Kidney (tissue), 14 donors: ENCODE results near the gene USP25. TPM values are rescaled to one million over a fixed set of nuclear protein-coding genes. Genes with fewer than 3 reads are reported as not detected.

ENCODE experiments used
- DNase-seq, 5 donors: peaks; one replicate each; pipeline ENCODE4 v3.0.0-alpha.2; 2013 to 2020
- FAIRE-seq: peaks from 2 replicates; lab custom pipeline; 2012; peaks lifted over from hg19 to GRCh38; lab: Jason Lieb, UNC
- H3K27ac ChIP-seq, 2 donors: one replicate each; pipeline ENCODE4 v1.7.0; 2013; ENCODE audit warnings: low read depth in 2 of 2, low read length in 2 of 2, inconsistent platforms in 1 of 2
- H3K27me3 ChIP-seq: one replicate; pipeline ENCODE4 v1.7.1; 2013; ENCODE audit warnings: low read length, inconsistent platforms; ENCODE audit not compliant: control insufficient read depth, insufficient read depth
- H3K36me3 ChIP-seq, 3 donors: one replicate each; pipeline versions ENCODE4 v1.7.0 to v1.7.1; 2013; ENCODE audit warnings: low read length in 3 of 3, control low read depth in 1 of 3, inconsistent platforms in 1 of 3; ENCODE audit not compliant: insufficient read depth in 3 of 3, control insufficient read depth in 2 of 3
- H3K4me1 ChIP-seq, 3 donors: one replicate each; pipeline versions ENCODE4 v1.7.0 to v1.7.1; 2013; ENCODE audit warnings: low read length in 3 of 3, inconsistent platforms in 1 of 3, low read depth in 1 of 3; ENCODE audit not compliant: control insufficient read depth in 2 of 3, insufficient read depth in 2 of 3
- H3K4me3 ChIP-seq, 3 donors: one replicate each; pipeline versions ENCODE4 v1.7.0 to v1.8.1; 2013; ENCODE audit warnings: low read length in 3 of 3, control low read depth in 1 of 3, inconsistent platforms in 1 of 3
- H3K9ac ChIP-seq, 3 donors: one replicate each; pipeline versions ENCODE4 v1.7.0 to v1.7.1; 2013; ENCODE audit warnings: low read length in 3 of 3, control low read depth in 1 of 3, inconsistent platforms in 1 of 3
- H3K9me3 ChIP-seq, 3 donors: one replicate each; pipeline versions ENCODE4 v1.7.0 to v1.7.1; 2013; ENCODE audit warnings: low read length in 3 of 3, control low read depth in 1 of 3, inconsistent platforms in 1 of 3; ENCODE audit not compliant: control insufficient read depth in 2 of 3, insufficient read depth in 1 of 3
- intact Hi-C: fragments of 100-400 bp; cut with DNase I; formaldehyde crosslinking; loops from one replicate; pipeline ENCODE4 v1.11.1; 2022
- polyA plus RNA-seq: library from polyadenylated mRNA; stranded (reverse); fragments of 350-450 nt; fragmentation: Illumina TruSeq; extraction: RNeasy Lipid Tissue Mini Kit (QIAGEN cat#74804); gene quantifications from one replicate; pipeline ENCODE4 v1.2.3, GENCODE V29; 2014; ENCODE audit warnings: low read depth, low replicate concordance; ENCODE audit not compliant: insufficient read depth
- total RNA-seq: library from RNA; stranded (reverse); fragmentation: NEBNext Ultra II Directional; extraction: Animal tissue kit (Norgen Biotek cat#: 25700); gene quantifications from one replicate; pipeline ENCODE4 v1.2.1, GENCODE V29; 2021
- TF ChIP-seq, protein P1 (sequence below): IDR thresholded peaks from 3 replicates; pipeline ENCODE4 v1.5.1; 2012; ENCODE audit warnings: mild to moderate bottlenecking, moderate library complexity, borderline replicate concordance; ENCODE audit not compliant: insufficient read depth; ENCODE audit errors: extremely low read depth
- donor health status: control.
- donor health status: control.
- donor health status: control.
- donor health status: control.
- donor health status: control.
- donor health status: DM: yes; HTN: yes; CAD: no.
- donor health status: Normal renal cell carcinoma (clear cell type).

The USP25 gene
- total and polyA plus RNA-seq, 2 donors from 2014 or later, result 14.0 to 51.6 TPM

DNA sequence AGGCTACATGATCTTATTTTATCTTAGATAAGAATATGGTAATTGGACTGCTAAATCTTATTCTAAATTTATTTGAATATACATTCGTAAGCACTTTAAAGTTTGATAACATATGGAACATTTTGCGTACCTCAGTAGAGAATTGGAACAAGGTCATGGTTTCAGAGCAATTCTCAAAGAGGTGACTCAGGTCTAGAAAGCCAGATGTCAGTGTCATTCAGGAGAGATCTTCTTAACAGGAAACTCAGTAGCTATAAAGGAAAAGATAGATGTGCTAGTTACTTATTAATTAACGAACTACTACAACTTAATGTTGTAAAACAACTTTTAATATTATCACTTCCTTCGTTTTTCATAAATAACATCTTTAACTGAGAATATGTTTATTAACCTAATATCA is 142.5 kb downstream of the USP25 start:
- H3K36me3 ChIP-seq, result peaks cover 7 to 12% (median 9%) of the 10 kb centered on the region in 3 donors
- no peak for FAIRE-seq
- intact Hi-C loops, result no loop called here

DNA sequence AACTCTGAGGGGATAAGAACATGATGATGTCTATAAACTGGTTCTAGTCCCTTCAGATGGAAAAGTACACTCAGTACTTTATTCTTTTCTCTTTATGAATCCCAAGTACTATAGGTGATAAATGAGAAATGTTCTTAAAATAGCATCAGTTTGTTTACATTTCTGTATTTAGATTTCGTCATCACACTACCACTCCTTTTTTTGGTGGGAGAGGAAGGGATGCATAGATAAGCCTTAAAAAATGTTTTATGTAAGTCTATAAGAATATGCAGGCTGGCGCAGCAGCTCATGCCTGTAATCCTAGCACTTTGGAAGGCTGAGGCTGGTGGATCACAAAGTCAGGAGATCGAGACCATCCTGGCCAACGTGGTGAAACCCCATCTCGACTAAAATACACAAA is 144.8 kb downstream of the USP25 start:
- DNase-seq, result no peak
- Histone ChIP-seq H3K9me3 (no peaks in the 10 kb centered on the region), H3K9ac (no peak overlapping the region), H3K4me3 (no peak overlapping the region), H3K27ac (no peak overlapping the region), H3K36me3 (peaks cover 7 to 24% (median 11%) of the 10 kb centered on the region in 3 donors), H3K4me1 (no peaks in the 10 kb centered on the region), H3K27me3 (no peaks in the 10 kb centered on the region)
- no peak for FAIRE-seq
- TF ChIP-seq, protein P1, sequence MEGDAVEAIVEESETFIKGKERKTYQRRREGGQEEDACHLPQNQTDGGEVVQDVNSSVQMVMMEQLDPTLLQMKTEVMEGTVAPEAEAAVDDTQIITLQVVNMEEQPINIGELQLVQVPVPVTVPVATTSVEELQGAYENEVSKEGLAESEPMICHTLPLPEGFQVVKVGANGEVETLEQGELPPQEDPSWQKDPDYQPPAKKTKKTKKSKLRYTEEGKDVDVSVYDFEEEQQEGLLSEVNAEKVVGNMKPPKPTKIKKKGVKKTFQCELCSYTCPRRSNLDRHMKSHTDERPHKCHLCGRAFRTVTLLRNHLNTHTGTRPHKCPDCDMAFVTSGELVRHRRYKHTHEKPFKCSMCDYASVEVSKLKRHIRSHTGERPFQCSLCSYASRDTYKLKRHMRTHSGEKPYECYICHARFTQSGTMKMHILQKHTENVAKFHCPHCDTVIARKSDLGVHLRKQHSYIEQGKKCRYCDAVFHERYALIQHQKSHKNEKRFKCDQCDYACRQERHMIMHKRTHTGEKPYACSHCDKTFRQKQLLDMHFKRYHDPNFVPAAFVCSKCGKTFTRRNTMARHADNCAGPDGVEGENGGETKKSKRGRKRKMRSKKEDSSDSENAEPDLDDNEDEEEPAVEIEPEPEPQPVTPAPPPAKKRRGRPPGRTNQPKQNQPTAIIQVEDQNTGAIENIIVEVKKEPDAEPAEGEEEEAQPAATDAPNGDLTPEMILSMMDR, result no peak
- intact Hi-C loops, result no loop called here

More for the DNA sequence above, 142.5 kb downstream of the USP25 start:
- no peak for DNase-seq
- Histone ChIP-seq H3K4me3 (no peak overlapping the region), H3K4me1 (no peaks in the 10 kb centered on the region), H3K27me3 (no peaks in the 10 kb centered on the region), H3K9ac (no peak overlapping the region), H3K9me3 (no peaks in the 10 kb centered on the region), H3K27ac (no peak overlapping the region)
- TF ChIP-seq, protein P1, result no peak

DNA sequence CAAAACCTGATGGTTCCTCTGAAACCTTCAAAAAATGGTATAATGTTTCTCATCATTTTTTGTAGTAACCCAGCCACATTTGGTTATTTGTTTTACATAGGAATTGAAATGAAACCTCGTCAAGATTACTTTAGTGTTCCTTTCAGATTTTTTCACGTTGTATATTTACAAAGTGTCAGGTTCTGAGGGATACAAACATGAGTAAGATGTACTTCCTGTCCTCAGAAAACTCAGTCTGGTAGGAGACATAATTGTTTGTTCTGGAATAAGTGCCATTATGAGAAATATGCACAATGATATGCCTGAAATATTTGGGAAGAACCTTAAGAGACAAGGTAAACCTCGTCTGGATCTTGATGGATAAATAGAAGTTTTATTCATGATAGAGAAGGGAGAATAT is 145.5 kb downstream of the USP25 start:
- TF ChIP-seq, protein P1, result no peak
- FAIRE-seq, result no peak

DNA sequence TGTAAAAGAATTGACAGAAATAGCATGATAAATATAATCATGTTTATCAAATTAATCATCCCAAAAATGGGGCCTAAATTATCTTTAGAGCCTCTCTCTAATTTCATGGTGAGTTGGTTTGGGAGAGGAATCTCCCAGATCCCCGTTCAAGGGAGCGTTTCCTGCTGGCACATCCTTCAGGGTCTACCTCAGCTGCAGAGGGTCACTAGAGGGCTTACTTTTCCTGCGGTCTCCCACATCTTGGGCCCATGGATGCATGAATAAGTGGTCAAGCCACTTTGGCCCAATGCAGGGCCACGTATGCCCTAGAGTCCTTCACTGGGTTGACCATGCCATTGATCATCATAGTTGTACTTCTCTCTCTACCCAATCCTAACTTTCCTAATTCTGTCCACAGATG is 164.1 kb downstream of the USP25 start:
- H3K27ac ChIP-seq, result no peak overlapping the region
- H3K27me3 ChIP-seq, result no peaks in the 10 kb centered on the region
- DNase-seq, result peak in 1 of 5 donors; percentile 9
- H3K9me3 ChIP-seq, result no peaks in the 10 kb centered on the region
- no peak overlapping the region for H3K9ac ChIP-seq
- intact Hi-C loops, result no loop called here
- no peaks in the 10 kb centered on the region for H3K36me3 ChIP-seq
- FAIRE-seq, result no peak
- H3K4me3 ChIP-seq, result no peak overlapping the region
- TF ChIP-seq, protein P1, result no peak
- peaks cover 3 to 11% (median 4%) of the 10 kb centered on the region in 3 donors for H3K4me1 ChIP-seq

More for the DNA sequence above, 145.5 kb downstream of the USP25 start:
- Histone ChIP-seq H3K27ac (no peak overlapping the region), H3K4me1 (no peaks in the 10 kb centered on the region), H3K36me3 (peaks cover 8 to 27% (median 14%) of the 10 kb centered on the region in 3 donors), H3K9me3 (no peaks in the 10 kb centered on the region), H3K4me3 (no peak overlapping the region), H3K27me3 (no peaks in the 10 kb centered on the region), H3K9ac (no peak overlapping the region)
- intact Hi-C loops, result no loop called here
- DNase-seq, result no peak
